GM12872 (cell line): ENCODE data around the gene TMX2.

ENCODE experiments used
- TF ChIP-seq, protein P1 (sequence below): IDR thresholded peaks from 3 replicates; pipeline ENCODE4 v1.5.1; 2011; ENCODE audit warnings: low read depth, mild to moderate bottlenecking, low read length, moderate library complexity; ENCODE audit not compliant: insufficient read depth

The TMX2 gene

DNA sequence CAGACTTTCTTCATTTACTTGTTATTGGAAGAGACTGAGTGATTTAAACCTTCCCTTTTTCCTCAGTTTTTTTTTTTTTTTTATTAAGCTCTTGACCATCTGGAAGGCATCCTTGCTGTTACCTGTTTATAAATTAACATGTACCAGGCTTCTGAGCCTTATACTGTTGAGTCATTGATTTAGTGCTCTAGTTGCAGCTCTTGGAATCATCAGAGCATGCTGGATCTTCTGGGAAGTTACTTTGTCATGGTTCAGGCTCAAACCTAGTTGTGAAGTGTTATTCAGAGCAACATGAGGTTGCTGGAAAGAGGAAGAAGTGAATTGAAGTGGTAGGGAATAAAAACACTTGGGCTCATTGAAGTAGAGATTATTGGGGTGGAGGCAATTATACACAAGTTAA is 38.1 kb upstream of the TMX2 start:
- TF ChIP-seq, protein P1, sequence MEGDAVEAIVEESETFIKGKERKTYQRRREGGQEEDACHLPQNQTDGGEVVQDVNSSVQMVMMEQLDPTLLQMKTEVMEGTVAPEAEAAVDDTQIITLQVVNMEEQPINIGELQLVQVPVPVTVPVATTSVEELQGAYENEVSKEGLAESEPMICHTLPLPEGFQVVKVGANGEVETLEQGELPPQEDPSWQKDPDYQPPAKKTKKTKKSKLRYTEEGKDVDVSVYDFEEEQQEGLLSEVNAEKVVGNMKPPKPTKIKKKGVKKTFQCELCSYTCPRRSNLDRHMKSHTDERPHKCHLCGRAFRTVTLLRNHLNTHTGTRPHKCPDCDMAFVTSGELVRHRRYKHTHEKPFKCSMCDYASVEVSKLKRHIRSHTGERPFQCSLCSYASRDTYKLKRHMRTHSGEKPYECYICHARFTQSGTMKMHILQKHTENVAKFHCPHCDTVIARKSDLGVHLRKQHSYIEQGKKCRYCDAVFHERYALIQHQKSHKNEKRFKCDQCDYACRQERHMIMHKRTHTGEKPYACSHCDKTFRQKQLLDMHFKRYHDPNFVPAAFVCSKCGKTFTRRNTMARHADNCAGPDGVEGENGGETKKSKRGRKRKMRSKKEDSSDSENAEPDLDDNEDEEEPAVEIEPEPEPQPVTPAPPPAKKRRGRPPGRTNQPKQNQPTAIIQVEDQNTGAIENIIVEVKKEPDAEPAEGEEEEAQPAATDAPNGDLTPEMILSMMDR = no peak

DNA sequence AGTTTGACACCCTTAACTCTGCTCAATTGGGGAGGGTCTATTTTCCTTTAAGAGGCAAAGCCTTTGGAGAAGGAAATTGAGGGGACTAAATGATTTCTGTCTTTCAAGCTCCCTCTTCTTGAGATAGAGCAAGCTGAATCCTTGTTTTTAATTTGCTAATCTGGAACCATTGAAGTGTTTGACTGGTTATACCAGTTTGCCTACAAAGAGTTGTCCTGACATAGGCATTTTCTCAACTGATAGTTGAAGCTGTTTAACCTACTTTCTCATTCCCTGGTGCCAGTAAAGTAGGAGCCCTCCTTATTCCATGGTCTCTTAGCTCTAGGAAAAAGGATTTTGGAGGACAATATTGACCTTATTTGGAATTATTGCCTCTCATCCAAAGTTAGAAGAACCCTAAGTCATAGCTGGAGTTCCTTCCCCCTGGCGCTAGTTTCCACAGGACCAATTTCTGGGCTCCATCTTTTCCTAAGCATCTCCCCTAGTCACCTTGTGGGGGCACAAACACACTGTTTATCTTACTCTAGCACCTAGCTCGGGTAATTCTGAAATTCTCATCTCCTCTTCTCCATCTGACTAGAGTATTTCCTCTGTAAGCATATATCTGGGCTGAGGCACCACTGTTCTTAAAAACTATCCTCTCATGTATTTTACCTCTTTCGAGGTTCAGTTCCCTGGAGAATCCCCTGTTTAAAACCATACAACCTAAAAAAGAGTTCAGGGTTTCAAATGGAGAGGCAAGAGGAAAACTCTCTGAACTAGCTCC is 37.0 kb upstream of the TMX2 start:
- TF ChIP-seq, protein P1 = no peak

DNA sequence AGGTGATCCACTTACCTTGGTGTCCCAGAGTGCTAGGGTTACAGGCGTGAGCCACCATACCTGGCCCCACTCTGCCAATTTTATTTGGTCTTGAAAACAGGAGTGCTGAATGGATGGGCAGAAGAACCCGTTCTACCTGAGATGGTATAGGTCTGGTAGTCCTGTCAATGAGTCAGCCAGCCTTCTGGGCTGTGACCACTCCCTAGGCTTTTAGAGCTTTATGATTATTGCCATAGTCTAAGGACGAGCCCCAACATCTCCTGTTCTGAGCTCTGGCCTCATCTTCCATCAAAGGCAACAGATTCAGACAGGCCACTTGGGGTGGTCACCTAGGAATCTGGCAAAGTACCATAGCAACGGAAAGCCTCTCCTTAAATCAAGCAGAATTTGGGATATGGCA is 33.0 kb upstream of the TMX2 start:
- TF ChIP-seq, protein P1 = no peak

GRCh38 chr11:57680552-57680874 is 31.9 kb upstream of the TMX2 start:
- TF ChIP-seq, protein P1 = no peak

GRCh38 chr11:57681168-57681567 is 31.2 kb upstream of the TMX2 start:
- TF ChIP-seq, protein P1 = no peak

- TF ChIP-seq, protein P1 = no peak
Observed at GRCh38 chr11:57698843-57699365, 13.5 kb upstream of the TMX2 start.

DNA sequence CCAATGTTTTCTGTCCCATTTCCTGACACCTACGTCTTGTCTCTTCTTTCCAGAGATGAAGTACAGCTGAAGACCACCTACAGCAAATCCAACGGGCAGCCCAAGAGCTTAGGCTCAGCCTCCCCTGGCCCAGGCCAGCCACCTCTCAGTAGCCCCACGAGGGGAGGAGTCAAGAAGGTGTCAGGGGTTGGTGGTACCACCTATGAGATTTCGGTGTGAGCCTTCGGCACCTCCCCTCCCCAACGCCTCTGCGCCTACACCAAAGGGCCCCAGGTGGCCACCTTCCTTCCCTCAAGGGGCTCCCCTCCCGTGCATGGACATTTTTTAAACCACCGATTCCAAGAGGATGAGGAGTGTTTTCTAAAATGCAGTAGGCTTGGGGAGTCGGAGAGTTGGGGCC is 12.6 kb upstream of the TMX2 start:
- TF ChIP-seq, protein P1 = no peak
